ENCODE results near the gene MAP4K4. TPM values are rescaled to one million over a fixed set of nuclear protein-coding genes. Genes with fewer than 3 reads are reported as not detected.

MAP4K4 gene
- total and polyA plus RNA-seq, 2 of the 13 experiments (the other 11 are each of a cell fraction or from before 2014, with no cell fraction given) = 105 to 264 TPM

DNA sequence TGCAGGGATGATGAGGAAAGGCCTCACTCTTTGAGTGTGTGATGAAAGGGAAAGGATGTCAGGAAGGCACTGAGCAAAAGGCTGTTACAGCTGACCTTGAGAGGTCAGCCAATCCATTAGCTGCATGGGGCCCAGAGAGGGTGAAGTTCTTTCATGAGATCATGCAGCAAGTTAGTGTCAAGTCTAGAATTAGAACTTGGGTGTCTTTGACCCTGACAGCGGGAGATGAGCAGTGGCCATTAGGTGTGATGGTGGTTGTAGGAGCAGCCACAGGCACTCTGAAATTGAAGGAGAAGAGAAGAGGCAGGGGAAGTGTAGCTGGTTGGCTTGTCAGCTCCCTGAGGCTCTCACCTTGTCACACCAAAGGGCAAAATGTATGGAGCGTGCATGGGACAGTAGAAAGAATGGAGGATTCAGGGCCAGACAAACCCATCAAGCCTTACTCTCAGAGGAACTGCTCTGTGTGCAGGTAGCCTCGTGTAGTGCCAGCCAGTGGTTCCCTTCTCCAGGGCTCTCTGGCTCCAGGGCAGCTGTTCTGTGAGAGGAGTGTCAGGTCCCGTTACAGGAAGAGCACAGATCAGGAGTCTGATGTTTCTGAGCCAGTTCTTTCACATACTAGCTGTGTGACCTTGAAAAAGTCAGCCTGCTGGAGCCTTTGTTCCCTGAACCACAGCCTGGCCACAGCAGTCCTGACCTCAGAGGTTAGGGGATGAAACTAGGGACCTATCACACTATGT, 35.9 kb downstream of the MAP4K4 start (continued):
- TF ChIP-seq, protein P1, sequence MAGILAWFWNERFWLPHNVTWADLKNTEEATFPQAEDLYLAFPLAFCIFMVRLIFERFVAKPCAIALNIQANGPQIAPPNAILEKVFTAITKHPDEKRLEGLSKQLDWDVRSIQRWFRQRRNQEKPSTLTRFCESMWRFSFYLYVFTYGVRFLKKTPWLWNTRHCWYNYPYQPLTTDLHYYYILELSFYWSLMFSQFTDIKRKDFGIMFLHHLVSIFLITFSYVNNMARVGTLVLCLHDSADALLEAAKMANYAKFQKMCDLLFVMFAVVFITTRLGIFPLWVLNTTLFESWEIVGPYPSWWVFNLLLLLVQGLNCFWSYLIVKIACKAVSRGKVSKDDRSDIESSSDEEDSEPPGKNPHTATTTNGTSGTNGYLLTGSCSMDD (CRISPR knock-in tag; IDR thresholded peaks at IDR 0.05) = no peak
- TF ChIP-seq, protein P2, sequence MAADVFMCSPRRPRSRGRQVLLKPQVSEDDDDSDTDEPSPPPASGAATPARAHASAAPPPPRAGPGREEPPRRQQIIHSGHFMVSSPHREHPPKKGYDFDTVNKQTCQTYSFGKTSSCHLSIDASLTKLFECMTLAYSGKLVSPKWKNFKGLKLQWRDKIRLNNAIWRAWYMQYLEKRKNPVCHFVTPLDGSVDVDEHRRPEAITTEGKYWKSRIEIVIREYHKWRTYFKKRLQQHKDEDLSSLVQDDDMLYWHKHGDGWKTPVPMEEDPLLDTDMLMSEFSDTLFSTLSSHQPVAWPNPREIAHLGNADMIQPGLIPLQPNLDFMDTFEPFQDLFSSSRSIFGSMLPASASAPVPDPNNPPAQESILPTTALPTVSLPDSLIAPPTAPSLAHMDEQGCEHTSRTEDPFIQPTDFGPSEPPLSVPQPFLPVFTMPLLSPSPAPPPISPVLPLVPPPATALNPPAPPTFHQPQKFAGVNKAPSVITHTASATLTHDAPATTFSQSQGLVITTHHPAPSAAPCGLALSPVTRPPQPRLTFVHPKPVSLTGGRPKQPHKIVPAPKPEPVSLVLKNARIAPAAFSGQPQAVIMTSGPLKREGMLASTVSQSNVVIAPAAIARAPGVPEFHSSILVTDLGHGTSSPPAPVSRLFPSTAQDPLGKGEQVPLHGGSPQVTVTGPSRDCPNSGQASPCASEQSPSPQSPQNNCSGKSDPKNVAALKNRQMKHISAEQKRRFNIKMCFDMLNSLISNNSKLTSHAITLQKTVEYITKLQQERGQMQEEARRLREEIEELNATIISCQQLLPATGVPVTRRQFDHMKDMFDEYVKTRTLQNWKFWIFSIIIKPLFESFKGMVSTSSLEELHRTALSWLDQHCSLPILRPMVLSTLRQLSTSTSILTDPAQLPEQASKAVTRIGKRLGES (CRISPR knock-in tag; IDR thresholded peaks at IDR 0.05; ENCODE audit: borderline replicate concordance) = no peak
- TF ChIP-seq TERF1 (CRISPR knock-in tag; IDR thresholded peaks at IDR 0.05) (no peak), KLF6 (CRISPR knock-in tag; IDR thresholded peaks at IDR 0.05) (no peak; the same call in 1 of the 2 replicates), PLRG1 (conservative IDR thresholded peaks at IDR 0.05) (no peak), ZNF572 (CRISPR knock-in tag; IDR thresholded peaks at IDR 0.05) (no peak), ZNF24 (IDR thresholded peaks at IDR 0.05) (0 out of 2 replicates have a peak, but pooled peaks have one; percentile 46), IRF2 (CRISPR knock-in tag; IDR thresholded peaks at IDR 0.05) (peak; percentile 44), SIX1 (CRISPR knock-in tag; IDR thresholded peaks at IDR 0.05; ENCODE audit: borderline replicate concordance) (peak; percentile 68; the same call in 1 of the 2 replicates), ZBTB37 (CRISPR knock-in tag; IDR thresholded peaks at IDR 0.05) (no peak; the same call in 1 of the 2 replicates), HNF1A (IDR thresholded peaks at IDR 0.05; ENCODE audit: low read depth) (no peak; the same call in 1 of the 2 replicates), HNF1A (CRISPR knock-in tag; IDR thresholded peaks at IDR 0.05; ENCODE audit: borderline replicate concordance) (0 out of 2 replicates have a peak, but pooled peaks have one; percentile 51), BORCS8-MEF2B (CRISPR knock-in tag; IDR thresholded peaks at IDR 0.05) (no peak), ZNF83 (CRISPR knock-in tag; IDR thresholded peaks at IDR 0.05; ENCODE audit: borderline replicate concordance) (no peak), SNAI1 (CRISPR knock-in tag; IDR thresholded peaks at IDR 0.05; ENCODE audit: borderline replicate concordance) (peak; percentile 24; the same call in 1 of the 2 replicates), ZNF766 (CRISPR knock-in tag; IDR thresholded peaks at IDR 0.05; ENCODE audit: borderline replicate concordance) (no peak)
